Neural cell (in vitro differentiated cells): Measurements from ENCODE around the gene UVRAG. TPM values are rescaled to one million over a fixed set of nuclear protein-coding genes. Genes with fewer than 3 reads are reported as not detected.

Source experiments
- H2AFZ ChIP-seq: fragments of 200-600, 300-800 bp; sonication (generic), shearing (Covaris generic); 2 replicates; pipeline ENCODE4 v1.6.0; 2014; ENCODE audit warnings: low read depth, mild to moderate bottlenecking, antibody characterized with exemption, low read length, moderate library complexity
- H3F3A ChIP-seq: fragments of 200-600 bp; shearing (Covaris generic); 2 replicates; pipeline ENCODE4 v1.6.1; 2016; ENCODE audit warnings: mild to moderate bottlenecking, moderate library complexity, mixed read lengths, antibody characterized with exemption, low read length; ENCODE audit not compliant: insufficient read depth, poor library complexity, severe bottlenecking
- H3K27ac ChIP-seq: fragments of 200-600, 300-800 bp; sonication (generic), shearing (Covaris generic); 2 replicates; pipeline ENCODE4 v1.5.1; 2014; ENCODE audit warnings: mild to moderate bottlenecking, low read length, moderate library complexity
- H3K27me3 ChIP-seq: fragments of 300-800, 200-600 bp; sonication (generic), shearing (Covaris generic); 2 replicates; pipeline ENCODE4 v1.6.0; 2014; ENCODE audit warnings: mild to moderate bottlenecking, low read depth, low read length, moderate library complexity; ENCODE audit not compliant: insufficient read depth
- H3K36me3 ChIP-seq: fragments of 300-800, 200-600 bp; sonication (generic), shearing (Covaris generic); 2 replicates; pipeline ENCODE4 v1.5.1; 2014; ENCODE audit warnings: mild to moderate bottlenecking, antibody characterized with exemption, low read length, moderate library complexity; ENCODE audit not compliant: insufficient read depth
- H3K4me2 ChIP-seq: fragments of 300-800, 200-600 bp; sonication (generic), shearing (Covaris generic); 2 replicates; pipeline ENCODE4 v1.6.0; 2014; ENCODE audit warnings: mild to moderate bottlenecking, low read length
- H3K4me3 ChIP-seq: fragments of 300-800, 200-600 bp; sonication (generic), shearing (Covaris generic); 2 replicates; pipeline ENCODE4 v1.5.1; 2014; ENCODE audit warnings: mild to moderate bottlenecking, low read length, moderate library complexity
- H3K79me2 ChIP-seq: fragments of 200-600 bp; shearing (Covaris generic); replicated peaks from 2 replicates; pipeline ENCODE4 v1.6.0; 2014; ENCODE audit warnings: mild to moderate bottlenecking, low read length, moderate library complexity; ENCODE audit not compliant: insufficient read depth
- H3K9ac ChIP-seq: fragments of 300-800, 200-600 bp; sonication (generic), shearing (Covaris generic); 2 replicates; pipeline ENCODE4 v1.6.1; 2016; ENCODE audit warnings: mild to moderate bottlenecking, low read length, mixed read lengths
- H3K9me2 ChIP-seq: fragments of 200-600 bp; shearing (Covaris generic); 2 replicates; pipeline ENCODE4 v1.6.1; 2016; ENCODE audit warnings: mild to moderate bottlenecking, low read length, mixed read lengths; ENCODE audit not compliant: insufficient read depth
- H3K9me3 ChIP-seq: fragments of 200-600, 300-800 bp; sonication (generic), shearing (Covaris generic); 2 replicates; pipeline ENCODE4 v1.6.1; 2016; ENCODE audit warnings: mild to moderate bottlenecking, mixed run types, low read length, moderate library complexity, mixed read lengths
- H4K20me1 ChIP-seq: fragments of 200-600 bp; shearing (Covaris generic); 2 replicates; pipeline ENCODE4 v1.6.1; 2016; ENCODE audit warnings: mild to moderate bottlenecking, mixed run types; ENCODE audit not compliant: insufficient read depth
- CTCF ChIP-seq: fragments of 450-650 bp; IDR thresholded peaks from 2 replicates; pipeline ENCODE4 v1.5.1; 2014; ENCODE audit warnings: antibody characterized with exemption, mild to moderate bottlenecking, moderate library complexity; ENCODE audit not compliant: poor library complexity, severe bottlenecking
- EP300 ChIP-seq: fragments of 450-650 bp; conservative IDR thresholded peaks from 2 replicates; pipeline ENCODE4 v1.6.1; 2014; ENCODE audit warnings: antibody characterized with exemption, mild to moderate bottlenecking, moderate library complexity; ENCODE audit not compliant: poor library complexity, severe bottlenecking
- EZH2 ChIP-seq: fragments of 200-600, 300-800 bp; shearing (Covaris generic), sonication (generic); IDR thresholded peaks from 2 replicates; pipeline ENCODE4 v1.6.1; 2014; ENCODE audit warnings: antibody characterized with exemption, low read length, borderline replicate concordance, mild to moderate bottlenecking; ENCODE audit not compliant: insufficient read depth, poor library complexity, severe bottlenecking
- MXI1 ChIP-seq: fragments of 450-650 bp; conservative IDR thresholded peaks from 2 replicates; pipeline ENCODE4 v1.6.1; 2014; ENCODE audit warnings: antibody characterized with exemption, mild to moderate bottlenecking; ENCODE audit not compliant: poor library complexity, severe bottlenecking
- POLR2AphosphoS5 ChIP-seq: IDR thresholded peaks from 2 replicates; pipeline ENCODE4 v1.6.1; 2012
- RAD21 ChIP-seq: fragments of 450-650 bp; conservative IDR thresholded peaks from 2 replicates; pipeline ENCODE4 v1.6.1; 2014; ENCODE audit warnings: antibody characterized with exemption, mild to moderate bottlenecking, moderate library complexity
- REST ChIP-seq: IDR thresholded peaks from 2 replicates; pipeline ENCODE4 v1.6.1; 2012; ENCODE audit warnings: borderline replicate concordance
- SMC3 ChIP-seq: fragments of 450-650 bp; conservative IDR thresholded peaks from 2 replicates; pipeline ENCODE4 v1.6.1; 2014; ENCODE audit warnings: antibody characterized with exemption, mild to moderate bottlenecking, moderate library complexity; ENCODE audit not compliant: poor library complexity
- TAF1 ChIP-seq: IDR thresholded peaks from 2 replicates; pipeline ENCODE4 v1.6.1; 2012; ENCODE audit warnings: low read depth
- polyA plus RNA-seq: library from polyadenylated mRNA; depleted of rRNA; stranded (reverse); fragments of >200 nt; gene quantifications from 2 replicates; pipeline ENCODE4 v1.2.3, GENCODE V29; 2014

UVRAG gene
- polyA plus RNA-seq, 1 donor from 2014 or later = 31.6 TPM

- H3K4me3 ChIP-seq = no peak overlapping the region
- H2AFZ ChIP-seq = no peak overlapping the region
- TF ChIP-seq EP300 = no peak
- no peak for TF ChIP-seq TAF1
- TF ChIP-seq EZH2 = no peak
- no peak for TF ChIP-seq MXI1
- no peak for TF ChIP-seq REST
- TF ChIP-seq RAD21 = no peak
- no peak for TF ChIP-seq SMC3
- TF ChIP-seq CTCF = no peak
- TF ChIP-seq POLR2AphosphoS5 = no peak
- H3K9me3 ChIP-seq = no peaks in the 10 kb centered on the region
- no peaks in the 10 kb centered on the region for H3K79me2 ChIP-seq
- no peaks in the 10 kb centered on the region for H3K36me3 ChIP-seq
- H3F3A ChIP-seq = no peaks in the 10 kb centered on the region
- no peaks in the 10 kb centered on the region for H4K20me1 ChIP-seq
- H3K27ac ChIP-seq = no peak overlapping the region
- H3K9me2 ChIP-seq = no peaks in the 10 kb centered on the region
- no peak overlapping the region for H3K9ac ChIP-seq
- H3K4me2 ChIP-seq = no peak overlapping the region
- no peaks in the 10 kb centered on the region for H3K27me3 ChIP-seq
These were observed 358.7 kb downstream of the UVRAG start for GRCh38 chr11:76173663-76174062.

- TF ChIP-seq REST (no peak), TAF1 (no peak), CTCF (no peak), RAD21 (no peak), MXI1 (no peak), EZH2 (no peak)
These were observed 359.3 kb downstream of the UVRAG start for GRCh38 chr11:76174330-76174729.

More at GRCh38 chr11:76174330-76174729, 359.3 kb downstream of the UVRAG start:
- Histone ChIP-seq H3K9me3 (no peaks in the 10 kb centered on the region), H3K36me3 (no peaks in the 10 kb centered on the region), H3K9ac (no peak overlapping the region), H3F3A (no peaks in the 10 kb centered on the region), H2AFZ (no peak overlapping the region), H3K4me3 (no peak overlapping the region), H3K79me2 (no peaks in the 10 kb centered on the region), H3K27me3 (no peaks in the 10 kb centered on the region), H3K9me2 (no peaks in the 10 kb centered on the region), H3K27ac (no peak overlapping the region), H4K20me1 (no peaks in the 10 kb centered on the region), H3K4me2 (no peak overlapping the region)
